GM19452 (cell line): ENCODE measurements around the gene TOR4A.
A peak's percentile ranks its signal among the peaks of the same experiment; 100 is the strongest.
"Not testable (repeated sequence)": the region's sequence is repeated elsewhere in the genome, so short reads cannot be mapped to it uniquely, and the experiment has no call there.

Experiments
- ATAC-seq: cut with Tn5 transposase; IDR thresholded peaks from one replicate; pipeline ENCODE4 v1.9.1; 2021; ENCODE audit not compliant: unreplicated experiment

TOR4A gene

GRCh38 chr9:137237759-137238726, 39.5 kb upstream of the TOR4A start:
- ATAC-seq = no peak

- ATAC-seq = not testable (repeated sequence)
These were observed 37.9 kb upstream of the TOR4A start for GRCh38 chr9:137239541-137240200.

GRCh38 chr9:137240318-137240840, 37.1 kb upstream of the TOR4A start:
- peak; percentile 26 for ATAC-seq

GRCh38 chr9:137240841-137241489, 36.6 kb upstream of the TOR4A start, which contains the start of gene TUBB4B:
Gene TUBB4B, plus strand, starts transcription at chr9:137241287. Its CDS starts 74 bp downstream, at chr9:137241361.
- peak; percentile 72 for ATAC-seq

- ATAC-seq = peak; percentile 5
These were observed 35.8 kb upstream of the TOR4A start for GRCh38 chr9:137241490-137242268.

- no peak for ATAC-seq
These were observed 35.0 kb upstream of the TOR4A start for GRCh38 chr9:137242269-137243203.

DNA sequence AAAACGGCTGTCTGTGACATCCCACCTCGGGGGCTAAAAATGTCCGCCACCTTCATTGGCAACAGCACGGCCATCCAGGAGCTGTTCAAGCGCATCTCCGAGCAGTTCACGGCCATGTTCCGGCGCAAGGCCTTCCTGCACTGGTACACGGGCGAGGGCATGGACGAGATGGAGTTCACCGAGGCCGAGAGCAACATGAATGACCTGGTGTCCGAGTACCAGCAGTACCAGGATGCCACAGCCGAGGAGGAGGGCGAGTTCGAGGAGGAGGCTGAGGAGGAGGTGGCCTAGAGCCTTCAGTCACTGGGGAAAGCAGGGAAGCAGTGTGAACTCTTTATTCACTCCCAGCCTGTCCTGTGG, 34.3 kb upstream of the TOR4A start:
- ATAC-seq = not testable (repeated sequence)

DNA sequence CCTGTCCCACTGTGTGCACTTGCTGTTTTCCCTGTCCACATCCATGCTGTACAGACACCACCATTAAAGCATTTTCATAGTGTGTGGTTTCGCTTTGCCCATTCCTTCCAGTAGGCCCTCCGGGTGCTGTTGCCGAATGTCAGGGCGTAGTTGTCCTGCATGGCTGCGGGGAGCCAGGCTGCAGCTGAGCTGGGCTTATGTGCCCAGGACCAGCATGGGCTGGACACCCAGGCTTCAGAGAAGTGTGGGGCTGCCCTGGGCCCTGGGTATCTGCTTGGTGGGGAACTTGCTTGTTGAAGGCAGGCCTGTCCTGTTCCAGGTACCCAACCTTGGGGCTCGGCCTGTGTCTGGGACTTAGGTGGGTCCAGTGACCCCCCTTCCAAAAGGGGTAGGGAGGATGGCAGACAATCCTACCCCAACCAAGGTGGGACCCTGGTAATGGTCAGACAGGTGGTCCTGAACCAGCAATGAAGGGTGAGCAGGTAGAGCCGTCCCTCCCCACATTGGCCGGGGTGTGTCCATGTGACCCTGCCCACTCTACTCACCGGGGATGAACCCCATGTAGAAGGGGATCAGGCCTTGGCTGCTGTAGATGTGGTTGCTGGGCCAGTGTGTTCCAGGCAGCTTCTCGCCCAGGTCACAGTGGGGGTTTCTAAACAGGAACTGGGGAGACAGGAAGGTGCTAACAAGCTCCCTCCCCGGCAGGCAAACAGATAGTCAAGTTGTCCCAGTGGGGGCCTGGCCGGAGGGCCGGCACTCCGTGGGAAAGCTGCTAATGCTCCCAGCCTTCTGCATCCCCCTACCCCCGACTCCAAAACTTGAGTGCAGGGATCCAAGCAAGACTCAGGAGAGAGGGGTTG, 33.7 kb upstream of the TOR4A start:
- ATAC-seq = no peak

DNA sequence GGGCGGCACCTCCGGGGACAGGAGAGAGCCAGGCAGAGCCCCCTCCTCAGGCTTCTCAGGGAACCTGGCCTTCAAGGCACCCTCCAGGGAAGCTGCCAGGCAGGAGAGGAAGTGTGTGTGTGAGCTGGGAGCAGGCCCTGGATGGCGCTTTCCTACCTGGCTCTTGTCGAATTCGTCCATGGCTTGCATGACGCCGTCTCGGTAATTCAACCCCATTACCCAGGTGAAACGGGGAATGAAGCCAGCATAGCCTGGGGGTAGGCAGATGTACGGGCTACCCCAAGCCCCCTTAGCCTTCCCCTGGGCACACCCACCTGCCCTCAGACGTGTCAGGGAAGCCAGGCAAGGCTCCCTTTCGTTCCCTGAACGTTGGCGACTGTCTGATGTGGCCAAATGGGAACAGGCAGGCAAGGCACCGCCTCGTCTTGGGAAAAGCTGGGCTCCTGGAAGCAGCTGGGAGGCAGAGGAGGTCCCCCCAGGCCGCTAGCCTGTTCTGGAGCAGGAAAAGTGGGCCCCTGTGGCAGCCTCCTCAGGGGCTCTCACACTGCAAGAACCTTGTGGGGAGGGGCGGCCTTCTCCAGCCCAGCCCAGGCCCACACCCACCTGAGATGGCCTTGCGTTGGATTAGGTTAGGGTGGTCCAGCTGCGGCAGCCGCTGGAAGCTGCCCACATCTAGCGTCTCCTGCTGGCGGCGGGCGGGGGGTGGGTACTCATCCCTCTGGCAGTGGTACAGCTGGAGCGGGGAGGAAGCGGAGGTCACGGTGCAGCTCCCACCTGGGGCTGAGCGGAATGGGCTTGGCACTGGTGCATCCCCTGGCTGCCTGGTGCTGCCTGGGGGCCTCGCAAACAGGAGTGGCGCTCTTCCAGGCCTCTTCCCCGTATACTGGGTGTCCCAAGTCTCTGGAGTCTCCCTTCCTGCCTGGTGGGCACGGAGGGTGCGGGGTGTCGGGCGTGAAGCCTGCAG, 32.8 kb upstream of the TOR4A start:
- no peak for ATAC-seq

- ATAC-seq = no peak
These were observed 31.8 kb upstream of the TOR4A start for GRCh38 chr9:137245450-137246421.

GRCh38 chr9:137247135-137247915, 30.2 kb upstream of the TOR4A start:
- no peak for ATAC-seq

GRCh38 chr9:137247916-137248175, 29.7 kb upstream of the TOR4A start:
- no peak for ATAC-seq

GRCh38 chr9:137250329-137251193, 27.0 kb upstream of the TOR4A start:
- no peak for ATAC-seq

DNA sequence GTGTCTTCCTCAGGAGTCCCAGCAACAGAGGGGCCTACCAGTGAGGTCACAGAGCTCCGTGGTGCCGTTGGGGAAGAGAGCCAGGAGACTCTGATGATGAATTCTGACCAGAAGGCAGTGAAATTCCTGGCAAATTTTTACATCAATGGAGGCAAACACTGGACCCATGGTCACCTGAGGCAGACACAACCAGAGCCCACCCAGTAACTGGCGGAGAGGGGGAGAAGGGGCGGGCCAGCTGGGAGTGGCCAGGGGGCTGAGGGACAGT, 26.4 kb upstream of the TOR4A start, which contains the start of gene STPG3:
Gene STPG3 (plus strand): TSS at position 93 of the 268 bp plus-strand sequence. CDS start 1 bp downstream, at position 94.
- no peak for ATAC-seq
